ENCODE data around the gene BMPR1B. TPM values are rescaled to one million over a fixed set of nuclear protein-coding genes. Genes with fewer than 3 reads are reported as not detected.

Gene BMPR1B
- total RNA-seq, 2 donors from 2014 or later, result 12.9 to 19.5 TPM

- no peaks in the 10 kb centered on the region for H3K36me3 ChIP-seq
- H3K9me3 ChIP-seq, result no peaks in the 10 kb centered on the region
- TF ChIP-seq, protein P1, sequence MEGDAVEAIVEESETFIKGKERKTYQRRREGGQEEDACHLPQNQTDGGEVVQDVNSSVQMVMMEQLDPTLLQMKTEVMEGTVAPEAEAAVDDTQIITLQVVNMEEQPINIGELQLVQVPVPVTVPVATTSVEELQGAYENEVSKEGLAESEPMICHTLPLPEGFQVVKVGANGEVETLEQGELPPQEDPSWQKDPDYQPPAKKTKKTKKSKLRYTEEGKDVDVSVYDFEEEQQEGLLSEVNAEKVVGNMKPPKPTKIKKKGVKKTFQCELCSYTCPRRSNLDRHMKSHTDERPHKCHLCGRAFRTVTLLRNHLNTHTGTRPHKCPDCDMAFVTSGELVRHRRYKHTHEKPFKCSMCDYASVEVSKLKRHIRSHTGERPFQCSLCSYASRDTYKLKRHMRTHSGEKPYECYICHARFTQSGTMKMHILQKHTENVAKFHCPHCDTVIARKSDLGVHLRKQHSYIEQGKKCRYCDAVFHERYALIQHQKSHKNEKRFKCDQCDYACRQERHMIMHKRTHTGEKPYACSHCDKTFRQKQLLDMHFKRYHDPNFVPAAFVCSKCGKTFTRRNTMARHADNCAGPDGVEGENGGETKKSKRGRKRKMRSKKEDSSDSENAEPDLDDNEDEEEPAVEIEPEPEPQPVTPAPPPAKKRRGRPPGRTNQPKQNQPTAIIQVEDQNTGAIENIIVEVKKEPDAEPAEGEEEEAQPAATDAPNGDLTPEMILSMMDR (IDR thresholded peaks at IDR 0.05), result no peak
- H3K27ac ChIP-seq, result no peak overlapping the region
- no peak for ATAC-seq (ENCODE audit: insufficient number of reproducible peaks, low FRiP score, low read depth)
- no peaks in the 10 kb centered on the region for H3K27me3 ChIP-seq (replicated peaks; ENCODE audit: insufficient read depth)
- no peak overlapping the region for H3K4me3 ChIP-seq
- H3K4me1 ChIP-seq (ENCODE audit: control insufficient read depth in 1 of 2, low read depth in 2 of 2), result no peaks in the 10 kb centered on the region
- no peak for DNase-seq (ENCODE audit: low spot score)
Observed at GRCh38 chr4:95180531-95181242, 422.9 kb downstream of the BMPR1B start.

- ATAC-seq (ENCODE audit: insufficient number of reproducible peaks, low FRiP score, low read depth), result no peak
- no peak for DNase-seq (ENCODE audit: low spot score)
- Histone ChIP-seq H3K4me3 (no peak overlapping the region), H3K27me3 (replicated peaks; ENCODE audit: insufficient read depth) (no peaks in the 10 kb centered on the region), H3K4me1 (ENCODE audit: control insufficient read depth in 1 of 2, low read depth in 2 of 2) (no peaks in the 10 kb centered on the region), H3K9me3 (no peaks in the 10 kb centered on the region), H3K27ac (no peak overlapping the region), H3K36me3 (no peaks in the 10 kb centered on the region)
- TF ChIP-seq, protein P1 (IDR thresholded peaks at IDR 0.05), result no peak
Observed at GRCh38 chr4:95181243-95181995, 423.7 kb downstream of the BMPR1B start.

GRCh38 chr4:95181996-95182306 lies 424.2 kb downstream of the BMPR1B start:
- ATAC-seq (ENCODE audit: insufficient number of reproducible peaks, low FRiP score, low read depth), result no peak
- no peak for DNase-seq (ENCODE audit: low spot score)

DNA sequence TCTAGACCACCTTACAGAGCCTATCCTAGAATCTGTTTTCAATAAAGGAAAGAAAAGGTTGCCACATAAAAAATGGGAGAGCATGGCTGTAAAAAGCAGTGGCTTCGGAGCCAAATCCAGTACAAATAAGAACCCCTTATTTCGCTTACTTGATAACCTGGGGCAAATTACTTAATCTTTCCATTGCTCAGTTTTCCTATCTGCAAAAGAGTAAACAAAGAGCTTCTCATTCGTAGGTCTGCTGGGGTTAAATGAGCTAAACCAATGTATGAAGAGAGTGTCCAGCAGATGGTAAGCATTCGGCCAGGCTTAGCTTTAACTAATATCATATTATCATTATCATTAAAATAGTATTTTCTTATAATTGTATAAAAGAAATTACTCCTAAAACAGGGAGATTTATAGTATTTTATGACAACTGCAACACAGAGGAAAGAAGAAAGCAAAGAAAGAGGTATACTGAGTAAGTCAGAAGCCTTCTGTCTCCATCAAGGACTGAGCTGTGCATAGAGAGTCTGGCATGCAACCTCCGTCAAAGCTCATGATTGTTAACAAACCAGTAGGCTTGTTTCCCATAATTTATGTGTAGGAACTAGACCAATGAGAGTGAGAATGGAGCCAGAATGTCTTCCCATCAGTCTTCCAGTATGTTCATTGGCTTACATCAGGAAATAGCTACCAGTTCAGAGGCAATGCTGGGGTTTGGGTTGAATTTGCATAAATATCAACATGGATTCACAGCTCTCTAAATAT lies 426.1 kb downstream of the BMPR1B start:
- H3K27ac ChIP-seq, result no peak overlapping the region
- DNase-seq (ENCODE audit: low spot score) (no peak), ATAC-seq (ENCODE audit: insufficient number of reproducible peaks, low FRiP score, low read depth) (no peak)
- TF ChIP-seq, protein P1 (IDR thresholded peaks at IDR 0.05), result no peak
- no peaks in the 10 kb centered on the region for H3K36me3 ChIP-seq
- no peaks in the 10 kb centered on the region for H3K27me3 ChIP-seq (replicated peaks; ENCODE audit: insufficient read depth)
- no peaks in the 10 kb centered on the region for H3K4me1 ChIP-seq (ENCODE audit: control insufficient read depth in 1 of 2, low read depth in 2 of 2)
- no peaks in the 10 kb centered on the region for H3K9me3 ChIP-seq
- no peak overlapping the region for H3K4me3 ChIP-seq

More at GRCh38 chr4:95181996-95182306, 424.2 kb downstream of the BMPR1B start:
- no peaks in the 10 kb centered on the region for H3K36me3 ChIP-seq
- TF ChIP-seq, protein P1 (IDR thresholded peaks at IDR 0.05), result no peak
- no peaks in the 10 kb centered on the region for H3K9me3 ChIP-seq
- no peaks in the 10 kb centered on the region for H3K27me3 ChIP-seq (replicated peaks; ENCODE audit: insufficient read depth)
- H3K4me3 ChIP-seq, result no peak overlapping the region
- no peak overlapping the region for H3K27ac ChIP-seq
- H3K4me1 ChIP-seq (ENCODE audit: control insufficient read depth in 1 of 2, low read depth in 2 of 2), result no peaks in the 10 kb centered on the region

DNA sequence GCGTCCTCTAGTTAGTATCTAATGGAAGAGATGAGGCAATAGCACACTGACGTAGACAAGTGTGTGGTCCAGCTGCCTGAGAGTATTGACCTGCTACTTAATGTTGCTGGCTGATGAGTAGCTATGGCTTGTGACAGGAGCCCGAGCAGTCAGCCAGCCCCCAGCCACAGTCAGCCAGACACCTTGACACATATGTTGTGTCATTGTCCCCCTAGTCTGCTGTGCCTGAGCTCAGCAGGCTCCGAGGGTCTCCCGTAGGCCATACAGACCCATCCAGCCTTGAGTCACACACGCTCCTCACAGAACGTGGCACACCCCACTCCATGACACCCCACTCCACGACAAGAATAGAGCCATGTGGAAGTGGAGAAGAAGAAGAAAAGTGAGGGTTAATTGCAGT lies 428.9 kb downstream of the BMPR1B start:
- Histone ChIP-seq H3K4me3 (no peak overlapping the region), H3K9me3 (no peaks in the 10 kb centered on the region), H3K27ac (no peak overlapping the region), H3K4me1 (ENCODE audit: control insufficient read depth in 1 of 2, low read depth in 2 of 2) (no peaks in the 10 kb centered on the region), H3K27me3 (replicated peaks; ENCODE audit: insufficient read depth) (no peaks in the 10 kb centered on the region), H3K36me3 (no peaks in the 10 kb centered on the region)
- ATAC-seq (ENCODE audit: insufficient number of reproducible peaks, low FRiP score, low read depth) (no peak), DNase-seq (ENCODE audit: low spot score) (no peak)
- TF ChIP-seq, protein P1 (IDR thresholded peaks at IDR 0.05), result no peak
